Caco-2 (cell line): ENCODE results near the gene SSBP2. TPM values are rescaled to one million over a fixed set of nuclear protein-coding genes. Genes with fewer than 3 reads are reported as not detected.

Experiments
- BruUV-seq: library from RNA; stranded (reverse); fragments of 400-500 nt; replicated peaks from 2 replicates; lab custom pipeline; 2021; lab: Mats Ljungman, UMichigan
- CTCF ChIA-PET: fragments of 300-600 bp; sonication (Branson Sonifier 250); formaldehyde crosslinking; loops from one replicate; lab custom pipeline; 2022; ENCODE audit warnings: antibody characterized with exemption; lab: Charles Lee
- POLR2A ChIA-PET: fragments of 300-600 bp; sonication (Branson Sonifier 250); formaldehyde crosslinking; loops from one replicate; lab custom pipeline; 2022; ENCODE audit warnings: antibody characterized with exemption; lab: Charles Lee
- DNase-seq, 2 experiments: peaks; one replicate each; pipeline versions ENCODE4 v3.0.0 to v3.0.0-alpha.2; 2020 to 2022
- H3K27me3 ChIP-seq: replicated peaks from 2 replicates; pipeline ENCODE4 v1.6.0; 2011; ENCODE audit warnings: low read length; ENCODE audit not compliant: control insufficient read depth, insufficient read depth
- H3K36me3 ChIP-seq: 2 replicates; pipeline ENCODE4 v1.5.1; 2011; ENCODE audit warnings: low read length; ENCODE audit not compliant: control insufficient read depth, insufficient read depth
- H3K4me1 ChIP-seq: fragments of 250-450 bp; sonication (Bioruptor Pico); 2 replicates; pipeline ENCODE4 v1.5.1; 2020; ENCODE audit warnings: mild to moderate bottlenecking
- H3K4me3 ChIP-seq: 2 replicates; pipeline ENCODE4 v1.5.1; 2011; ENCODE audit warnings: low read depth, mild to moderate bottlenecking, control low read depth, low read length
- H3K9me3 ChIP-seq: fragments of 250-450 bp; sonication (Bioruptor Pico); 2 replicates; pipeline ENCODE4 v1.5.1; 2020; ENCODE audit warnings: mild to moderate bottlenecking, moderate library complexity
- H3K27ac Mint-ChIP-seq: one replicate; pipeline ENCODE4 v1.8.0; 2022; ENCODE audit warnings: mixed read lengths; ENCODE audit not compliant: unreplicated experiment
- H3K27me3 Mint-ChIP-seq: one replicate; pipeline ENCODE4 v1.8.0; 2022; ENCODE audit warnings: mixed read lengths; ENCODE audit not compliant: insufficient read depth, unreplicated experiment
- H3K36me3 Mint-ChIP-seq: one replicate; pipeline ENCODE4 v1.8.0; 2022; ENCODE audit warnings: mild to moderate bottlenecking, mixed read lengths; ENCODE audit not compliant: insufficient read depth, unreplicated experiment
- H3K4me1 Mint-ChIP-seq: one replicate; pipeline ENCODE4 v1.8.0; 2022; ENCODE audit warnings: low read depth, mixed read lengths; ENCODE audit not compliant: unreplicated experiment
- H3K4me3 Mint-ChIP-seq: one replicate; pipeline ENCODE4 v1.8.0; 2022; ENCODE audit warnings: mild to moderate bottlenecking, moderate library complexity, mixed read lengths; ENCODE audit not compliant: unreplicated experiment
- H3K9me3 Mint-ChIP-seq: one replicate; pipeline ENCODE4 v1.8.0; 2022; ENCODE audit warnings: mixed read lengths; ENCODE audit not compliant: unreplicated experiment
- intact Hi-C: fragments of 100-400 bp; cut with micrococcal nuclease; formaldehyde crosslinking; loops from one replicate; pipeline ENCODE4 v1.10.0; 2022; ENCODE audit not compliant: unreplicated experiment
- total RNA-seq: library from RNA; stranded (reverse); gene quantifications from 2 replicates; pipeline ENCODE4 v1.2.3, GENCODE V29; 2022
- TF ChIP-seq, protein P1 (sequence below), 2 experiments: fragments of 200-600 bp in 1 of 2; IDR thresholded peaks; 1 replicate in 1 of 2; 2 replicates in 1 of 2; pipeline versions ENCODE4 v1.5.1 to v1.8.0; 2011 to 2022; ENCODE audit warnings: antibody characterized with exemption in 1 of 2, control low read depth in 1 of 2, inconsistent platforms in 1 of 2, low read depth in 1 of 2, low read length in 1 of 2, mild to moderate bottlenecking in 1 of 2, moderate library complexity in 1 of 2; ENCODE audit not compliant: insufficient read depth in 1 of 2, severe bottlenecking in 1 of 2, unreplicated experiment in 1 of 2

SSBP2 gene
- total RNA-seq, 1 experiment from 2014 or later, result 2.5 TPM

DNA sequence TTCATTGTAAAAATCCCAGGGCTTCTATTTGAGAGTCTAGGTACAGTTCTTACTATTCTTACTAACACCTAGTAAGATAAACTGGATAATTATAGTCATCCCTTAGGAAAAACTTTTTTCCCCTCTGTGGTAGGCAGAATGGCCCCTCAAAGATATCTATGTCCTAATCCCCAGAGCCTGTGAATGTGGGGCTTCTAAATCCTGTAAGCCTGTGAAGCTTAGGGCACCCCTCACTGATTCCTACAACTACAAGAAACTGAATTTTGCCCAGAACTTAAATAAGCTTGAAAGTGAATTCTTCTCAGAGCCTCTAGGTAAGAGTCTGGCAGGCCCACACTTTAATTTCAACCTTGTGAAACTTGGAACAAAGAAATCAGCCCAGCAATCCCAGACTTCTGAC is 226.9 kb downstream of the SSBP2 start:
- TF ChIP-seq, protein P1, sequence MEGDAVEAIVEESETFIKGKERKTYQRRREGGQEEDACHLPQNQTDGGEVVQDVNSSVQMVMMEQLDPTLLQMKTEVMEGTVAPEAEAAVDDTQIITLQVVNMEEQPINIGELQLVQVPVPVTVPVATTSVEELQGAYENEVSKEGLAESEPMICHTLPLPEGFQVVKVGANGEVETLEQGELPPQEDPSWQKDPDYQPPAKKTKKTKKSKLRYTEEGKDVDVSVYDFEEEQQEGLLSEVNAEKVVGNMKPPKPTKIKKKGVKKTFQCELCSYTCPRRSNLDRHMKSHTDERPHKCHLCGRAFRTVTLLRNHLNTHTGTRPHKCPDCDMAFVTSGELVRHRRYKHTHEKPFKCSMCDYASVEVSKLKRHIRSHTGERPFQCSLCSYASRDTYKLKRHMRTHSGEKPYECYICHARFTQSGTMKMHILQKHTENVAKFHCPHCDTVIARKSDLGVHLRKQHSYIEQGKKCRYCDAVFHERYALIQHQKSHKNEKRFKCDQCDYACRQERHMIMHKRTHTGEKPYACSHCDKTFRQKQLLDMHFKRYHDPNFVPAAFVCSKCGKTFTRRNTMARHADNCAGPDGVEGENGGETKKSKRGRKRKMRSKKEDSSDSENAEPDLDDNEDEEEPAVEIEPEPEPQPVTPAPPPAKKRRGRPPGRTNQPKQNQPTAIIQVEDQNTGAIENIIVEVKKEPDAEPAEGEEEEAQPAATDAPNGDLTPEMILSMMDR (IDR thresholded peaks at IDR 0.05; ENCODE audit: insufficient read depth in 1 of 2, low read depth in 1 of 2, low read length in 1 of 2, severe bottlenecking in 1 of 2, unreplicated experiment in 1 of 2), result no peak

DNA sequence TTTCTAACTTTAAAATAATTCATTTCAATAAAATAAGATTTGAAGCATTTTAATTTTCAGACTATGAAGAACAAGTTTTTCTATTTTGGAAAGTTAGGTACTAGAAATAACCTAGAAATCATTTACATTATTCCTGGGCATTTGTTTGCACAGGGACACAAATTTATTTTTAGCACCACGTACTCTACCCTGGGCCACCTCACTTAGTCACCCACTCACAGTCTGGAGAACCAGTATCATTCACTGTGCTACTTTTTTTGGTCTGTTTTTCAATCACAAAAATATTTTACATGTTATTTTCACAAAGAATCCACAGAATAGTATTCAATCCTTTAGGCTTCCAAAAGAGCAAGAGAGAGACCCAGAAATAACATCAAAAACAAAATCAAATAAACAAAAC is 228.3 kb downstream of the SSBP2 start:
- no peak for DNase-seq
- H3K4me3 Mint-ChIP-seq, result no peak overlapping the region
- Histone ChIP-seq H3K4me3 (no peak overlapping the region), H3K36me3 (no peaks in the 10 kb centered on the region), H3K4me1 (no peaks in the 10 kb centered on the region), H3K9me3 (no peaks in the 10 kb centered on the region), H3K27me3 (no peaks in the 10 kb centered on the region)
- BruUV-seq, result no TSS peak
- ChIA-PET CTCF (no interaction called here), POLR2A (no interaction called here)
- no peak overlapping the region for H3K27ac Mint-ChIP-seq
- intact Hi-C loops, result no loop called here
- TF ChIP-seq, protein P1 (IDR thresholded peaks at IDR 0.05; ENCODE audit: insufficient read depth in 1 of 2, low read depth in 1 of 2, low read length in 1 of 2, severe bottlenecking in 1 of 2, unreplicated experiment in 1 of 2), result no peak
- H3K4me1 Mint-ChIP-seq, result no peaks in the 10 kb centered on the region
- H3K27me3 Mint-ChIP-seq, result peaks cover 6% of the 10 kb centered on the region
- no peaks in the 10 kb centered on the region for H3K9me3 Mint-ChIP-seq
- H3K36me3 Mint-ChIP-seq, result no peaks in the 10 kb centered on the region

More for the DNA sequence above, 226.9 kb downstream of the SSBP2 start:
- no peak overlapping the region for H3K4me3 Mint-ChIP-seq
- DNase-seq, result no peak
- peaks cover 8% of the 10 kb centered on the region for H3K27me3 Mint-ChIP-seq
- Histone ChIP-seq H3K9me3 (no peaks in the 10 kb centered on the region), H3K4me1 (no peaks in the 10 kb centered on the region), H3K36me3 (no peaks in the 10 kb centered on the region), H3K4me3 (no peak overlapping the region), H3K27me3 (no peaks in the 10 kb centered on the region)
- H3K36me3 Mint-ChIP-seq, result no peaks in the 10 kb centered on the region
- ChIA-PET CTCF (no interaction called here), POLR2A (no interaction called here)
- no peak overlapping the region for H3K27ac Mint-ChIP-seq
- no peaks in the 10 kb centered on the region for H3K4me1 Mint-ChIP-seq
- no TSS peak for BruUV-seq
- intact Hi-C loops, result no loop called here
- no peaks in the 10 kb centered on the region for H3K9me3 Mint-ChIP-seq

DNA sequence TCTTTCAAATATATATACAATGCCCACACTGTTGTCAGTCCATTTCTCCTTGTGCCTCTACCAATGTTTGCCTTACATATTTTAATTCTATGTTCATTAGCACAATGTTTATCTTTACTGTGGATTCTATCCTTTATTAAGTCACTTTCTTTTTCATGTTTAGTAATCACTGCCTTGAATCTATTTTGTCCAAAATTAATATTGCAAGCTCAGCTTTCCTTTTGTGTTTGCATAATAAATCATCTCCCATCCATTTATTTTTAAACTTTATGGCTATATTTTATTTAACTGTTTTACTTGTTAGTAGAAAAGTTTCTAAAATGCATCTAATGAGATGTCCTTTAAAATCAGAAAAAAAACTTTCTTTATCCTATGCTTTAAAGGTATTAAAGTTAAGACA is 230.1 kb downstream of the SSBP2 start:
- TF ChIP-seq, protein P1 (IDR thresholded peaks at IDR 0.05; ENCODE audit: insufficient read depth in 1 of 2, low read depth in 1 of 2, low read length in 1 of 2, severe bottlenecking in 1 of 2, unreplicated experiment in 1 of 2), result no peak
- intact Hi-C loops, result no loop called here
- no peaks in the 10 kb centered on the region for H3K9me3 Mint-ChIP-seq
- no peaks in the 10 kb centered on the region for H3K36me3 Mint-ChIP-seq
- Histone ChIP-seq H3K9me3 (no peaks in the 10 kb centered on the region), H3K4me1 (no peaks in the 10 kb centered on the region), H3K4me3 (no peak overlapping the region), H3K27me3 (no peaks in the 10 kb centered on the region), H3K36me3 (no peaks in the 10 kb centered on the region)
- ChIA-PET POLR2A (no interaction called here), CTCF (no interaction called here)
- DNase-seq, result no peak
- BruUV-seq, result no TSS peak
- no peaks in the 10 kb centered on the region for H3K4me1 Mint-ChIP-seq
- no peak overlapping the region for H3K4me3 Mint-ChIP-seq
- H3K27me3 Mint-ChIP-seq, result peaks cover 6% of the 10 kb centered on the region
- H3K27ac Mint-ChIP-seq, result no peak overlapping the region
